Neural cell (in vitro differentiated cells): ENCODE measurements around the gene FAM234A.

Source experiments
- EP300 ChIP-seq: fragments of 450-650 bp; conservative IDR thresholded peaks from 2 replicates; pipeline ENCODE4 v1.6.1; 2014; ENCODE audit warnings: antibody characterized with exemption, mild to moderate bottlenecking, moderate library complexity; ENCODE audit not compliant: poor library complexity, severe bottlenecking
- EZH2 ChIP-seq: fragments of 200-600, 300-800 bp; shearing (Covaris generic), sonication (generic); IDR thresholded peaks from 2 replicates; pipeline ENCODE4 v1.6.1; 2014; ENCODE audit warnings: antibody characterized with exemption, low read length, borderline replicate concordance, mild to moderate bottlenecking; ENCODE audit not compliant: insufficient read depth, poor library complexity, severe bottlenecking
- POLR2AphosphoS5 ChIP-seq: IDR thresholded peaks from 2 replicates; pipeline ENCODE4 v1.6.1; 2012
- TF ChIP-seq, protein P1 (sequence below): fragments of 450-650 bp; IDR thresholded peaks from 2 replicates; pipeline ENCODE4 v1.5.1; 2014; ENCODE audit warnings: antibody characterized with exemption, mild to moderate bottlenecking, moderate library complexity; ENCODE audit not compliant: poor library complexity, severe bottlenecking
- TF ChIP-seq, protein P2 (sequence below): IDR thresholded peaks from 2 replicates; pipeline ENCODE4 v1.6.1; 2012; ENCODE audit warnings: borderline replicate concordance

DNA sequence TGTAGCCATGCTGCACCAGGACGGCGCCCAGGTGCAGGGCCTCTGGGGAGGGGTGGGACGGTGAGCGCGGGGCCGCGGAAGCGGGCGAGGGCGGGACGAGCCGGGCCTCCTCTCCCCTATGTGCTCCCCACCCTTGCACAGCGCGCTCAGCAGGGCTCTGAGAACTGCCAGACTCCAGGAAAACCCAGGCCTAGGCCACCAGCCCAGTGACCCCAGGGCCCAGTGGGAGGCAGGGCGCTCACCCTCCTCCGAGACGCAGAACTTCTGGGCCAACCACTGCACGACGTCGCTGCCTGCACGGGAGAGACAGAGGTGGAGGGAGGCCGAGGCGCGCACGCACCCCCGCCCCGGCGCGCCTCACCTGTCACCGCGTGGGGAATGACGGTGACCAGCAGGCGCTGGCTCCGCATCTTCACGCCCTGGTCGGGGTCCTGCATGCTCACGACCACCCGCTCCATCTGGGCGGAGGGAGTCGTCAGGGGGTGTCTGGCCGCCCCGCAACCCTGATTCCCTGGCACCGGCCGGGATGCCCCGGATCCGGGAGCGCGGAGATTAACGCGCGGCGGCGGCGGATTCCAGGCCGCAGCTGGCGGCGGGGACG is 40.5 kb downstream of the FAM234A start:
- TF ChIP-seq, protein P1, sequence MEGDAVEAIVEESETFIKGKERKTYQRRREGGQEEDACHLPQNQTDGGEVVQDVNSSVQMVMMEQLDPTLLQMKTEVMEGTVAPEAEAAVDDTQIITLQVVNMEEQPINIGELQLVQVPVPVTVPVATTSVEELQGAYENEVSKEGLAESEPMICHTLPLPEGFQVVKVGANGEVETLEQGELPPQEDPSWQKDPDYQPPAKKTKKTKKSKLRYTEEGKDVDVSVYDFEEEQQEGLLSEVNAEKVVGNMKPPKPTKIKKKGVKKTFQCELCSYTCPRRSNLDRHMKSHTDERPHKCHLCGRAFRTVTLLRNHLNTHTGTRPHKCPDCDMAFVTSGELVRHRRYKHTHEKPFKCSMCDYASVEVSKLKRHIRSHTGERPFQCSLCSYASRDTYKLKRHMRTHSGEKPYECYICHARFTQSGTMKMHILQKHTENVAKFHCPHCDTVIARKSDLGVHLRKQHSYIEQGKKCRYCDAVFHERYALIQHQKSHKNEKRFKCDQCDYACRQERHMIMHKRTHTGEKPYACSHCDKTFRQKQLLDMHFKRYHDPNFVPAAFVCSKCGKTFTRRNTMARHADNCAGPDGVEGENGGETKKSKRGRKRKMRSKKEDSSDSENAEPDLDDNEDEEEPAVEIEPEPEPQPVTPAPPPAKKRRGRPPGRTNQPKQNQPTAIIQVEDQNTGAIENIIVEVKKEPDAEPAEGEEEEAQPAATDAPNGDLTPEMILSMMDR: no peak
- TF ChIP-seq EZH2: no peak
- no peak for TF ChIP-seq EP300
- TF ChIP-seq, protein P2, sequence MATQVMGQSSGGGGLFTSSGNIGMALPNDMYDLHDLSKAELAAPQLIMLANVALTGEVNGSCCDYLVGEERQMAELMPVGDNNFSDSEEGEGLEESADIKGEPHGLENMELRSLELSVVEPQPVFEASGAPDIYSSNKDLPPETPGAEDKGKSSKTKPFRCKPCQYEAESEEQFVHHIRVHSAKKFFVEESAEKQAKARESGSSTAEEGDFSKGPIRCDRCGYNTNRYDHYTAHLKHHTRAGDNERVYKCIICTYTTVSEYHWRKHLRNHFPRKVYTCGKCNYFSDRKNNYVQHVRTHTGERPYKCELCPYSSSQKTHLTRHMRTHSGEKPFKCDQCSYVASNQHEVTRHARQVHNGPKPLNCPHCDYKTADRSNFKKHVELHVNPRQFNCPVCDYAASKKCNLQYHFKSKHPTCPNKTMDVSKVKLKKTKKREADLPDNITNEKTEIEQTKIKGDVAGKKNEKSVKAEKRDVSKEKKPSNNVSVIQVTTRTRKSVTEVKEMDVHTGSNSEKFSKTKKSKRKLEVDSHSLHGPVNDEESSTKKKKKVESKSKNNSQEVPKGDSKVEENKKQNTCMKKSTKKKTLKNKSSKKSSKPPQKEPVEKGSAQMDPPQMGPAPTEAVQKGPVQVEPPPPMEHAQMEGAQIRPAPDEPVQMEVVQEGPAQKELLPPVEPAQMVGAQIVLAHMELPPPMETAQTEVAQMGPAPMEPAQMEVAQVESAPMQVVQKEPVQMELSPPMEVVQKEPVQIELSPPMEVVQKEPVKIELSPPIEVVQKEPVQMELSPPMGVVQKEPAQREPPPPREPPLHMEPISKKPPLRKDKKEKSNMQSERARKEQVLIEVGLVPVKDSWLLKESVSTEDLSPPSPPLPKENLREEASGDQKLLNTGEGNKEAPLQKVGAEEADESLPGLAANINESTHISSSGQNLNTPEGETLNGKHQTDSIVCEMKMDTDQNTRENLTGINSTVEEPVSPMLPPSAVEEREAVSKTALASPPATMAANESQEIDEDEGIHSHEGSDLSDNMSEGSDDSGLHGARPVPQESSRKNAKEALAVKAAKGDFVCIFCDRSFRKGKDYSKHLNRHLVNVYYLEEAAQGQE: no peak
- peak; percentile 23 for TF ChIP-seq POLR2AphosphoS5
